Colonic mucosa (tissue), 4 donors: Measurements from ENCODE around the gene SLC51B. TPM values are rescaled to one million over a fixed set of nuclear protein-coding genes. Genes with fewer than 3 reads are reported as not detected.

ENCODE experiments used
- DNase-seq: peaks from one replicate; pipeline ENCODE4 v3.0.0-alpha.2; 2020
- H3K27ac ChIP-seq: fragments of 200-600 bp; one replicate; pipeline ENCODE4 v1.8.0; 2021
- H3K27me3 ChIP-seq: fragments of 200-600 bp; one replicate; pipeline ENCODE4 v1.8.0; 2021
- H3K36me3 ChIP-seq: fragments of 200-600 bp; one replicate; pipeline ENCODE4 v1.8.0; 2021
- H3K4me1 ChIP-seq: fragments of 200-600 bp; one replicate; pipeline ENCODE4 v1.8.0; 2021; ENCODE audit warnings: mild to moderate bottlenecking
- H3K4me3 ChIP-seq: fragments of 200-600 bp; one replicate; pipeline ENCODE4 v1.8.0; 2021
- H3K9ac ChIP-seq, 2 donors: one replicate each; pipeline ENCODE4 v1.7.0; 2013; ENCODE audit warnings: control low read depth in 2 of 2, low read depth in 2 of 2, low read length in 2 of 2
- H3K9me3 ChIP-seq: fragments of 200-600 bp; one replicate; pipeline ENCODE4 v1.8.0; 2021
- intact Hi-C: fragments of 100-400 bp; cut with DNase I; formaldehyde crosslinking; loops from one replicate; pipeline ENCODE4 v1.14.1; 2022
- total RNA-seq, 2 donors: library from RNA; stranded (reverse); fragmentation: NEBNext Ultra II Directional in 1 of 2; extraction: Animal tissue kit (Norgen Biotek cat#: 25700) in 1 of 2; gene quantifications; one replicate each; pipeline ENCODE4 v1.2.1, GENCODE V29; 2021
- TF ChIP-seq, protein P1 (sequence below): fragments of 200-600 bp; IDR thresholded peaks from one replicate; pipeline ENCODE4 v1.8.0; 2022; ENCODE audit warnings: antibody characterized with exemption, mild to moderate bottlenecking
- donor health status: healthy.
- donor health status: DM: no; HTN: no; CAD: no.
- donor health status: DM: no; HTN: no; CAD: no.

Gene SLC51B
- total RNA-seq, 2 donors from 2014 or later = 73.1 to 102 TPM

DNA sequence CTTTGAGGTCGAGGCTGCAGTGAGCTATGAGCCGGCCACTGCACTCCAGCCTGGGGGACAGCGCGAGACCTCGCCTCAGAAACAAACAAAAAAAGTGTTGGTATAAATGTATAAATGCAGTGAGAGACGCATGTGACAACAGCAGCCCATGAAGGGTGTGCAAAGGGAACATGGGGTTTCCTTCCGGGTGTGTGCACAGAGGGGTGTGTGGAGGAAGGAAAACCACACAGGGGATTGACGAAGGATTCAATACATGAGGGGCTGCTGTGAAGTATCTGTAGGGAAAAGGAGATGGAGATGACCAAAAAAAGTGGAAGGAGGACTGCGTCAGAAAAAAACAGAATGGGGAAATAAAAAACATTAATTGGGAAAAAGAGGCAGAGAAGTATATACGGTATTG is 16.8 kb upstream of the SLC51B start:
- Histone ChIP-seq H3K9me3 (no peaks in the 10 kb centered on the region), H3K36me3 (no peaks in the 10 kb centered on the region), H3K27me3 (no peaks in the 10 kb centered on the region), H3K27ac (peak overlapping the region; percentile 66), H3K4me1 (no peaks in the 10 kb centered on the region), H3K4me3 (peak overlapping the region; percentile 96), H3K9ac (peak overlapping the region in 1 of 2 donors; percentile 91)
- intact Hi-C loops = no loop called here
- peak; percentile 57 for DNase-seq
- TF ChIP-seq, protein P1, sequence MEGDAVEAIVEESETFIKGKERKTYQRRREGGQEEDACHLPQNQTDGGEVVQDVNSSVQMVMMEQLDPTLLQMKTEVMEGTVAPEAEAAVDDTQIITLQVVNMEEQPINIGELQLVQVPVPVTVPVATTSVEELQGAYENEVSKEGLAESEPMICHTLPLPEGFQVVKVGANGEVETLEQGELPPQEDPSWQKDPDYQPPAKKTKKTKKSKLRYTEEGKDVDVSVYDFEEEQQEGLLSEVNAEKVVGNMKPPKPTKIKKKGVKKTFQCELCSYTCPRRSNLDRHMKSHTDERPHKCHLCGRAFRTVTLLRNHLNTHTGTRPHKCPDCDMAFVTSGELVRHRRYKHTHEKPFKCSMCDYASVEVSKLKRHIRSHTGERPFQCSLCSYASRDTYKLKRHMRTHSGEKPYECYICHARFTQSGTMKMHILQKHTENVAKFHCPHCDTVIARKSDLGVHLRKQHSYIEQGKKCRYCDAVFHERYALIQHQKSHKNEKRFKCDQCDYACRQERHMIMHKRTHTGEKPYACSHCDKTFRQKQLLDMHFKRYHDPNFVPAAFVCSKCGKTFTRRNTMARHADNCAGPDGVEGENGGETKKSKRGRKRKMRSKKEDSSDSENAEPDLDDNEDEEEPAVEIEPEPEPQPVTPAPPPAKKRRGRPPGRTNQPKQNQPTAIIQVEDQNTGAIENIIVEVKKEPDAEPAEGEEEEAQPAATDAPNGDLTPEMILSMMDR = no peak

DNA sequence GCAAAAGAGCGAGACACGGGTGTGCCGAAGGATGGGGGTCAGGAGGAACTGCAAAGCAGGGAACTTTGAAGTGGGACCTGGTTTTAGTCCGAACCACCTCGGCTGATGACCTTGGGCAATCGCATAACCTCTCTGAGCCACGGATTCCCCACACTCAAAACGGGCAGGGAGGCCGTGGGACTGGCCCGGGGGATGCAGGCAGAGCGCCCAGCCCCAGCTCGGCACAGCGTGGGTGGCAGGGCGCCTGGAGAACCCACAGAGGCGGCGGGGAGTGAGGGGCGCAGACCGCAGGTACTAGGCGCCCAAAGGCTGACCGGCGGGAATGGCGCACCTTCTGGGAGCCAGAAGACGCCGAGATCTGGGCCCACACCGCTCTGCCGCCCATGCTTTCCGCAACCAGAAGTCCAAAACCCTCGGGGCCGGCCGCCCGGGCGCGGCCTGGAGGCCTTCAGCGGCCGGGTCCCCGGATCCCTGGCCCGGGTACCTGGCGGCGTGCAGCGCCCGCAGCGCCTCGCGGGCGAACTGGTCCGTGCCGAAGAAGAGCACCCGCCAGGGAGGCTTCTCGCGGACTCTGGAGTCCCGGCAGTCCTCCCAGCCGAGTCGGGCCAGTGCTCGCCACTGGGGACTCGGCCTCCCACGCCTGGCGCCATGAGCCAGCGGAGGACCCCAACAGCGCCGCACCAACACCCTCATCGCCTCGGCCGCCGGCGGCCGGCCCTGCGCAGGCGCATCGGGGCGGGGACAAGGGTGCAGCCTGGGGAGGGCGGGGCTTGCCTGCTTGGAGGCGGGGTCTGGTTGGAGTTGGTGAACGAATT is 16.1 kb upstream of the SLC51B start, which contains the start of gene MTFMT:
Gene MTFMT (minus strand): TSS at position 719 of the 815 bp plus-strand sequence. CDS start 26 bp downstream, at position 693.
- Histone ChIP-seq H3K27me3 (no peaks in the 10 kb centered on the region), H3K9me3 (no peaks in the 10 kb centered on the region), H3K9ac (peak within 1 kb of the TSS; percentile 90 to 91), H3K4me1 (peaks cover 6% of the 10 kb centered on the region), H3K4me3 (peak within 1 kb of the TSS; percentile 96), H3K27ac (peak within 1 kb of the TSS; percentile 66), H3K36me3 (no peaks in the 10 kb centered on the region)
- DNase-seq = peak; percentile 95
- intact Hi-C loops = no loop called here
- TF ChIP-seq, protein P1 = no peak

DNA sequence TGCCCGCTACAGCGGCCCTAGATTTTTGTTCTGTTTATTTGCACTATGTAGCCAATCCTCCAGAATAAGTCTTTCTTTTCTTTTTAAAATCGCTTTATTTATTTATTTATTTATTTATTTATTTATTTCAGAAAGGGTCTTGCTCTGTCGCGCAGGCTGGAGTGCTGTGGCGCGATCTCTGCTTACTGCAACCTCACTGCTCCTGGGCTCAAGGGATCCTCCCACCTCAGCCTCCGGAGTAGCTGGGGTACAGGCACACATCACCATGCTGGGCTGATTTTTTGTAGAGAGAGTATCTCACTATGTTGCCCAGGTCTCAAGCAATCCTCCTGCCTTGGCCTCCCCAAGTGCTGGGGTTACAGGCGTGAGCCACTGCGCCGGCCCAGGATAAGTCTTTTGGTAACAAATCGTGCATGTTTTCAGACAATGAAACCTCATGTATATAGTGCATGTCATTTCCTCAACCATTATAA is 15.4 kb upstream of the SLC51B start:
- Histone ChIP-seq H3K4me3 (peak overlapping the region; percentile 96), H3K36me3 (no peaks in the 10 kb centered on the region), H3K9ac (no peak overlapping the region), H3K4me1 (peaks cover 6% of the 10 kb centered on the region), H3K27ac (no peak overlapping the region), H3K27me3 (no peaks in the 10 kb centered on the region), H3K9me3 (no peaks in the 10 kb centered on the region)
- DNase-seq = no peak
- TF ChIP-seq, protein P1 = no peak
- intact Hi-C loops = loop anchor here (5.0 kb wide), 2 partner anchors 73 to 243 kb away; no protein-coding TSS in a partner anchor

DNA sequence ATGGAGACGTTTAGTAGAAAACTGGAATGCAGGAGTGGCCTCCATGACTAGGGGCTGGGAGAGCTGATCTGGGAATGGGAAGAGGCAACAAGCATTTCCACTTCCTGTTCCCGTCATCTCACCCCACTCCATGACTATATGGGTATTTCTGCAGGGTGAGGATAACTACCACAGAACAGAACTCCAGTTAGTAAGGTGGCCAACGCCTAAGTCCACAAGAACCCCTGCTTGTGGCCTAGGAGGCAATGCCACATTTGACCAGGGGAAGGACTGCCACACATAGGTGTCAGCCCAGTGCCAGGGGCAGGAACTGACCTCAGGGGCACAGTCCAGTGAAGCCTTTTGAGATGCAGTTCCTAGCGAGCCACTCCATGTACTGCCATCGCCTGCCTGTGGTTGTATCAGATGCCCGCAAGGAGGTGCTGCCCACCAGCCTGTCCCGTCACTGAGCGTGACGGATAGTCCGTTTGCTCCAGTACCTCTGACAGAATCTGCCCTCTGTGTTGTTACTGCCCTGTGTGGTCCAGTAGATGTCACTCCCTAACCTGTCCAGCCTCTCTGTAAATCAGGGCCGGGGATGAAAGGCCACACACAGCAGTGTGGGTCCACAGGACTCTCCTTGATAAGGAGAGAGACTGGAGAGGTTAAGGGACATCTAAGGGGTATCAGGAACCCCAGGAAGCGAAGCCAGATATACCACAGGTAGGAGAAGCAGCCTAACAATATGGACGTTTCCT is 12.2 kb upstream of the SLC51B start:
- Histone ChIP-seq H3K27ac (peak overlapping the region; percentile 16), H3K9ac (peak overlapping the region; percentile 13 to 40), H3K4me1 (peaks cover 6% of the 10 kb centered on the region), H3K9me3 (no peaks in the 10 kb centered on the region), H3K36me3 (no peaks in the 10 kb centered on the region), H3K27me3 (no peaks in the 10 kb centered on the region), H3K4me3 (no peak overlapping the region)
- TF ChIP-seq, protein P1 = peak; percentile 74
- peak; percentile 80 for DNase-seq
- intact Hi-C loops = loop anchor here (5.0 kb wide), 2 partner anchors 69 to 239 kb away; no protein-coding TSS in a partner anchor

DNA sequence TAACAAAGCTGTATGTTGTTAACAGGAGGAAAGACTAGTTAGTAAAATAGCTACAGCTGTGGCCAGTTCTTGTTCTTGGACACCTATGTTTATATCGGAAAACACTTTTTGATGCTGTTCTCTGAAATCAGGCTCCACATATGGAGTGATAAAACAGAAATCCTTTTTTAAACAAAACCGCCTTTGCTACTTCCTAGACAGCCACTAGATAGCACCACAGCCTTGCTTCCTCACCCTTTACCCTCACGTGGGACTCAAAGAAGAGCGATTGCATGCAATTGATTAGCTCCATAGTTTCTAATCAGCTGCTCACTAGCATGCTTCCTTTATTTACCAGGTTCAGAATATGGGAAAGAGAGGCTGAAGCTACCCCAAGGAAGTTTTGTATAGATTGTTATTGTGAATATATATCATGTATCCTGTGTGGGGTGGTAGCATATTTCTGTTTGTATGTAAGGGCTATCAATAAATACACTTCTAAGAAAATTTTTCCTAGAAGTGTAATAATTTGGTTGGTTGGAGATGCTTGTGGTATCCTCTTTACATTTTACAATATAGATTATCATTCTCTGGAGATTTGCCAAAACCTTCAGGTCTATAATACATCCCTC is 11.4 kb upstream of the SLC51B start:
- H3K27ac ChIP-seq = peak overlapping the region; percentile 16
- TF ChIP-seq, protein P1 = peak; percentile 46
- DNase-seq = peak; percentile 53

More for the DNA sequence above, 11.4 kb upstream of the SLC51B start:
- no peaks in the 10 kb centered on the region for H3K36me3 ChIP-seq
- no peak overlapping the region for H3K9ac ChIP-seq
- no peaks in the 10 kb centered on the region for H3K27me3 ChIP-seq
- intact Hi-C loops = loop anchor here (5.0 kb wide), 2 partner anchors 69 to 239 kb away; no protein-coding TSS in a partner anchor
- peaks cover 6% of the 10 kb centered on the region for H3K4me1 ChIP-seq
- no peak overlapping the region for H3K4me3 ChIP-seq
- H3K9me3 ChIP-seq = no peaks in the 10 kb centered on the region
